Loucy (cell line): Measurements from ENCODE around the gene KLF13.

Source experiments
- H2AFZ ChIP-seq: fragments of 200-600 bp; sonication (generic); 2 replicates; pipeline ENCODE4 v1.6.0; 2016; ENCODE audit warnings: antibody characterized with exemption, mild to moderate bottlenecking, low read length, moderate library complexity
- H3F3A ChIP-seq: fragments of 200-600 bp; 2 replicates; pipeline ENCODE4 v1.6.0; 2016; ENCODE audit warnings: antibody characterized with exemption, low read depth, mild to moderate bottlenecking
- H3K27me3 ChIP-seq: fragments of 200-600 bp; sonication (generic); 2 replicates; pipeline ENCODE4 v1.6.1; 2014; ENCODE audit warnings: low read length, mild to moderate bottlenecking; ENCODE audit not compliant: insufficient read depth, poor library complexity, severe bottlenecking
- H3K36me3 ChIP-seq: fragments of 200-600 bp; sonication (generic); 2 replicates; pipeline ENCODE4 v1.6.1; 2016; ENCODE audit warnings: low read length; ENCODE audit not compliant: insufficient read depth
- H3K4me1 ChIP-seq: fragments of 200-600 bp; sonication (generic); 2 replicates; pipeline ENCODE4 v1.5.1; 2014; ENCODE audit warnings: low read length, mild to moderate bottlenecking; ENCODE audit not compliant: insufficient read depth, poor library complexity, severe bottlenecking
- H3K4me2 ChIP-seq: fragments of 200-600 bp; sonication (generic); 2 replicates; pipeline ENCODE4 v1.6.0; 2014; ENCODE audit warnings: antibody characterized with exemption, low read length, low read depth, mild to moderate bottlenecking; ENCODE audit not compliant: poor library complexity, severe bottlenecking
- H3K4me3 ChIP-seq: fragments of 200-600 bp; sonication (generic); 2 replicates; pipeline ENCODE4 v1.5.1; 2014; ENCODE audit warnings: low read length, mild to moderate bottlenecking, mixed read lengths; ENCODE audit not compliant: poor library complexity, severe bottlenecking
- H3K79me2 ChIP-seq: fragments of 200-600 bp; sonication (generic); 2 replicates; pipeline ENCODE4 v1.6.1; 2014; ENCODE audit warnings: low read length; ENCODE audit not compliant: insufficient read depth
- H3K9ac ChIP-seq: fragments of 200-600 bp; sonication (generic); 2 replicates; pipeline ENCODE4 v1.6.0; 2014; ENCODE audit warnings: mild to moderate bottlenecking, low read depth, low read length, moderate library complexity; ENCODE audit not compliant: poor library complexity, severe bottlenecking
- H3K9me2 ChIP-seq: fragments of 200-600 bp; sonication (generic); replicated peaks from 2 replicates; pipeline ENCODE4 v1.6.1; 2016; ENCODE audit warnings: low read depth, low read length, mixed read lengths
- H3K9me3 ChIP-seq: fragments of 200-600 bp; sonication (generic); 2 replicates; pipeline ENCODE4 v1.6.1; 2014; ENCODE audit warnings: mild to moderate bottlenecking, antibody characterized with exemption, low read length, low read depth; ENCODE audit not compliant: insufficient read depth
- H4K20me1 ChIP-seq: fragments of 200-600 bp; sonication (generic); 2 replicates; pipeline ENCODE4 v1.6.0; 2014; ENCODE audit warnings: antibody characterized with exemption, low read length, mild to moderate bottlenecking; ENCODE audit not compliant: insufficient read depth, poor library complexity, severe bottlenecking
- EZH2phosphoT487 ChIP-seq: fragments of 200-600 bp; IDR thresholded peaks from 2 replicates; pipeline ENCODE4 v1.6.1; 2018; ENCODE audit warnings: antibody characterized with exemption, mild to moderate bottlenecking, moderate library complexity, borderline replicate concordance
- TF ChIP-seq, protein P1 (sequence below): fragments of 200-600 bp; sonication (generic); conservative IDR thresholded peaks from 2 replicates; pipeline ENCODE4 v1.5.1; 2014; ENCODE audit warnings: mild to moderate bottlenecking, antibody characterized with exemption, low read length

KLF13 gene

DNA sequence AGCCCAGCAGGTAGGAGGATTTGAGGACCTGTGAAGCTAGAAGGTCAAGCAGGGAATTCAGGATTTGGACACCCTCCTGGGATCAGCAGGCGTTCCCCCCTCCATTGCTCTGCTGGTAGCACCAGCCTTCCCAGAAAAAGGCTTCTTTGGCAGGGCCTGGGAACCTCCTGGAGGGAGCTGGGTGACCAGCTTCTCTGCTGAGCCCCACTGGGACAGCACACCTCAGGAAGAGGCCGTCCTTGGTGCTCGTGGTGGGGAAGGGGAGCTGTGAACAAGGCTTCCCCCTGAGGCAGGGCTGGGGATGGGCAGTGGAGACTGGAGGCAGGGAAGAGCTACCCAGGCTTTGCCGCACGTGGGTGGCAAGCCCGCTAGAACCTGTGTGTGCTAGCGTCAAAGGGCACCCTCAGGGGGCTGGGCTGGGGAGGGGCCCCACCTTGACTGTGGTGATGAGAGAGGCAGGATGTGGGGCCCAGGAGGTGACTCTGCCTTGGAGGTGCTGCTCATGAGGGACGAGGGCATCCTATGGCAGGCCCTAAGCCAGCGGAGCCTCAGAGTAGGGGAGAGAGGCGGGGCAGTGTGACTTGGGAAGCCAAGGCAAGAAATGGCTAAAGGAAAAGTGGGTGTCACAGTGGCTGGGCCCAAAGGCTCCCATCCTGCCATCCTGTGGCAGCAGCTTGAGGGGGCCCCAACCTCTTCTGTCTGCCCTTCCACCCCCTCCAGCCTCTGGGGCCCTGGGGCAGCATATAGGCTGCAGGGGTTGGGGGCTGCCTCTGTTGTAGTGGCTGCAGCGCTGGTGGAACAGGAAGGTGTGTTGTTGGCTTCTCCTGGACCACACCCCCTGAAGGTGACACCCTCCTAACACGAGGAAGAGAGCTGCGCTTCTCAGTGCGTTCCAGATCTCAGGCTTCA, 20.7 kb downstream of the KLF13 start:
- Histone ChIP-seq H3K4me2 (no peak overlapping the region), H3K9ac (no peak overlapping the region), H4K20me1 (peaks cover 69% of the 10 kb centered on the region)

DNA sequence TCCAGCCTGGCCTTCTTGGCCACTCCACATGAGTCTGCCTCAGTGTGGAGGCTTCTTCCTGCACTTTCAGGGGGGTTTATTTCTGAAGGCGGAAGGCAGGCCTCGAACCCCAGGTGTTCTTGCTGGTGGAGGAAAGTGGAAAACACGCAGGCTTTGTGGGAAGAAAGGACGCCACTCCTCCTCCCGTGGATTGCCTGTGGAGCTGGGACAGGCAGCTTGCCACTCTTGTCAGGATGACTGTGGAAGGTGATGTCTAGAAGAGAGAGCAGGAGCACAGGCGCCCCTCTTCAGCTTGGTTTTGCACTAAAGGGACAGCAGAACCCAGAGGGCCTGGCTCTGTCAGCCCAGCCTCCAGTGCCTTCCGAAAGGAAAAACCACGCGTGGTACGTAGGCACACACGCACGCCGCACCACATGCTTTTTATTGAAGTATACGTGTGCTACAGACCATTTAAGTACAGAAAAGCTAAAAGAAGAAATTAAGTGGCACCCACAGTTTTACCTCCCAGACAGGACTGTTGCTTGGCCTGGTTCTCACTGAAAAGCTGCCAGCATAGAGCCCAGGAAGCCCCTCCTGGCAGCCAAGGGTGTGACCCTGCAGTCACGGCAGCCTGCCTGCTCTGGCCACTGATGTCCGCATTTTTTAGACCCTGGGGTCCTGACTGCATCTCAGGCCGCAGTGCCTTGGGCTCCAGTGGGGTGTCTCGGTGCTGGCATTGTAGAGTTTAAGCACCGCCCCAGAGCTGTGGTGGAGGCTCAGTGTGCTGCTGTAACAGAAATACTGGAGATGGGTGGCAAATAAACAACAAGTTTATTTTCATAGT, 21.6 kb downstream of the KLF13 start:
- Histone ChIP-seq H3K36me3 (peaks cover 9% of the 10 kb centered on the region; the same call in 1 of the 2 replicates), H3F3A (no peaks in the 10 kb centered on the region), H2AFZ (no peak overlapping the region), H3K27me3 (no peaks in the 10 kb centered on the region), H3K4me1 (peaks cover 26% of the 10 kb centered on the region), H3K4me3 (no peak overlapping the region), H4K20me1 (peaks cover 72% of the 10 kb centered on the region), H3K9ac (no peak overlapping the region), H3K79me2 (peaks cover 100% of the 10 kb centered on the region), H3K4me2 (no peak overlapping the region), H3K9me2 (no peaks in the 10 kb centered on the region), H3K9me3 (no peaks in the 10 kb centered on the region)
- TF ChIP-seq, protein P1, sequence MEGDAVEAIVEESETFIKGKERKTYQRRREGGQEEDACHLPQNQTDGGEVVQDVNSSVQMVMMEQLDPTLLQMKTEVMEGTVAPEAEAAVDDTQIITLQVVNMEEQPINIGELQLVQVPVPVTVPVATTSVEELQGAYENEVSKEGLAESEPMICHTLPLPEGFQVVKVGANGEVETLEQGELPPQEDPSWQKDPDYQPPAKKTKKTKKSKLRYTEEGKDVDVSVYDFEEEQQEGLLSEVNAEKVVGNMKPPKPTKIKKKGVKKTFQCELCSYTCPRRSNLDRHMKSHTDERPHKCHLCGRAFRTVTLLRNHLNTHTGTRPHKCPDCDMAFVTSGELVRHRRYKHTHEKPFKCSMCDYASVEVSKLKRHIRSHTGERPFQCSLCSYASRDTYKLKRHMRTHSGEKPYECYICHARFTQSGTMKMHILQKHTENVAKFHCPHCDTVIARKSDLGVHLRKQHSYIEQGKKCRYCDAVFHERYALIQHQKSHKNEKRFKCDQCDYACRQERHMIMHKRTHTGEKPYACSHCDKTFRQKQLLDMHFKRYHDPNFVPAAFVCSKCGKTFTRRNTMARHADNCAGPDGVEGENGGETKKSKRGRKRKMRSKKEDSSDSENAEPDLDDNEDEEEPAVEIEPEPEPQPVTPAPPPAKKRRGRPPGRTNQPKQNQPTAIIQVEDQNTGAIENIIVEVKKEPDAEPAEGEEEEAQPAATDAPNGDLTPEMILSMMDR = no peak

More for the DNA sequence above, 20.7 kb downstream of the KLF13 start:
- H3F3A ChIP-seq = no peaks in the 10 kb centered on the region
- H3K36me3 ChIP-seq = peaks cover 9% of the 10 kb centered on the region; the same call in 1 of the 2 replicates
- no peaks in the 10 kb centered on the region for H3K9me3 ChIP-seq
- no peaks in the 10 kb centered on the region for H3K27me3 ChIP-seq
- H3K79me2 ChIP-seq = peaks cover 100% of the 10 kb centered on the region
- TF ChIP-seq EZH2phosphoT487 = no peak
- TF ChIP-seq, protein P1 = no peak
- no peak overlapping the region for H3K4me3 ChIP-seq
- H2AFZ ChIP-seq = no peak overlapping the region
- H3K4me1 ChIP-seq = peaks cover 17% of the 10 kb centered on the region
- H3K9me2 ChIP-seq = no peaks in the 10 kb centered on the region

DNA sequence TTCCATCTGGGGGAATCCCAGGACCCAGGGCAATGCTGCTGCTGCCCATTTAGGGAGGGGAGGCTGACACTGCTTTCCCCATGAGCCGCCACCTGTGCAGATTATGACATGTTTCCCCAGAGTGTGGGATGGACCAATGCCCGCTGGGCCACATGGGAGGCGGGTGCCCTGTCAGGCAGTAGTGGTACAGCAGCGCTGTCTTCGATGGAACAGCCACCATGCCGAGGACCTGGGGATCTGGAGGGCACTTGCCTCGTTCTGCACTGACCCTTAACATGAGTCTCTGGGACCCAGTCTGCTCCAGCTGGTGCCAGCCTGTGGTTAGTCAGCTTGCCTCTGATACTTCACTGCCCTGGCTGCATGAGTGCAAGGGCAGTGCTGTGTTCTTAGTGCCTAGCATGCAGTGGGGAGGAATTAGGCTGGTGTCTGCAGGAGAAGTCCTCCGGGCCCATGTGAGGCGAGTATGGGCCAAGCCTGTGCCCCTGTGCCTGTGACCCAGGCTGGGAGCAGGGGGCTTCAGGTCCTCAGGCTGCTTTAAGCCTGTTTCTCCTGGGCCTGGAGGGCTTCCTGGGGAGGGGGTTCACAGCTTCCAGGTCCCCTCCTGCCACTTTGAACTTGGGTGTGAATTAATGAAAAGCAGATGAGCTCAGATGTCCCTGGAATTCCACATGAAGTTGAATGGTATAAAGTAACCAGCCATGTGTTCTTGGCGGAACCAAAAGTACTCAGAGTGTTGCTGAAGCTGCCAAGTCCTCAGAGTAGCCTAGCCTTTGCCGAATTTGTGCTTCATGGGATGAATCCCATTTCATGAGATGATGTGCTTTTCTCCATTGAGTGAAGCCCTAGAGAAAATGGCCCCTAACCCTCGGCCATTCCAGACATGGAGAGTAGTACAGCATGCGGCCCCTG, 22.9 kb downstream of the KLF13 start:
- H3K4me3 ChIP-seq = no peak overlapping the region
- peaks cover 9% of the 10 kb centered on the region; the same call in 1 of the 2 replicates for H3K36me3 ChIP-seq
- no peak overlapping the region for H3K4me2 ChIP-seq
- peaks cover 35% of the 10 kb centered on the region for H3K4me1 ChIP-seq
- peaks cover 100% of the 10 kb centered on the region for H3K79me2 ChIP-seq
- peaks cover 70% of the 10 kb centered on the region for H4K20me1 ChIP-seq
- H3K27me3 ChIP-seq = no peaks in the 10 kb centered on the region
- no peak overlapping the region for H2AFZ ChIP-seq
- no peaks in the 10 kb centered on the region for H3K9me3 ChIP-seq
- no peak for TF ChIP-seq EZH2phosphoT487
- TF ChIP-seq, protein P1 = no peak
- H3K9me2 ChIP-seq = no peaks in the 10 kb centered on the region
- no peak overlapping the region for H3K9ac ChIP-seq
- H3F3A ChIP-seq = no peaks in the 10 kb centered on the region
